Measurements from ENCODE around the gene RBMS1. TPM values are rescaled to one million over a fixed set of nuclear protein-coding genes. Genes with fewer than 3 reads are reported as not detected.
"Not testable (repeated sequence)": the region's sequence is repeated elsewhere in the genome, so short reads cannot be mapped to it uniquely, and the experiment has no call there.

Gene RBMS1
- polyA plus RNA-seq, 1 donor (not counting 4 experiments of a cell fraction or from before 2014, with no cell fraction given), result 89.1 TPM

DNA sequence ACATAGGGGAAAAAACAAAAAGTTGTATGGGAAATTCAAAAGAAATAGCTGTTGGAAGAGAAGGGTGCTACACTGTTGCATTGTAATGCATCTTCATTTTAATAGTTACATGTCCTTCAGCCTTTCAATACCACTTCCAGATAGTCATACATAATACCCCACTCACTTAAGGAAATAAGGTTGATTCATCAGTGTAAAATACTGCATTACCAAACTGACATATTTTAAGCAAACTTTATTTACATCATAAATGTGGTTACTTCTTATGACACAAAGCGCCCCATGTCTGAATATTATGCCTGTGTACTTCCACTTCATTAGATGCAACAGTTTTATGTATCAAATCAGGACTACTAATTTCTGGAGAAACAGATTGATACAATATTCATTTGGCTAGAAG is 4.5 kb downstream of the RBMS1 start:
- DNase-seq (ENCODE audit: low read depth, low spot score), result no peak
- H2AFZ ChIP-seq (ENCODE audit: control insufficient read depth, low read length), result no peak overlapping the region
- H3K79me2 ChIP-seq (ENCODE audit: control insufficient read depth, insufficient read depth, low read length), result peaks cover 80% of the 10 kb centered on the region
- TF ChIP-seq EZH2 (IDR thresholded peaks at IDR 0.05; ENCODE audit: low read length), result no peak
- TF ChIP-seq, protein P1, sequence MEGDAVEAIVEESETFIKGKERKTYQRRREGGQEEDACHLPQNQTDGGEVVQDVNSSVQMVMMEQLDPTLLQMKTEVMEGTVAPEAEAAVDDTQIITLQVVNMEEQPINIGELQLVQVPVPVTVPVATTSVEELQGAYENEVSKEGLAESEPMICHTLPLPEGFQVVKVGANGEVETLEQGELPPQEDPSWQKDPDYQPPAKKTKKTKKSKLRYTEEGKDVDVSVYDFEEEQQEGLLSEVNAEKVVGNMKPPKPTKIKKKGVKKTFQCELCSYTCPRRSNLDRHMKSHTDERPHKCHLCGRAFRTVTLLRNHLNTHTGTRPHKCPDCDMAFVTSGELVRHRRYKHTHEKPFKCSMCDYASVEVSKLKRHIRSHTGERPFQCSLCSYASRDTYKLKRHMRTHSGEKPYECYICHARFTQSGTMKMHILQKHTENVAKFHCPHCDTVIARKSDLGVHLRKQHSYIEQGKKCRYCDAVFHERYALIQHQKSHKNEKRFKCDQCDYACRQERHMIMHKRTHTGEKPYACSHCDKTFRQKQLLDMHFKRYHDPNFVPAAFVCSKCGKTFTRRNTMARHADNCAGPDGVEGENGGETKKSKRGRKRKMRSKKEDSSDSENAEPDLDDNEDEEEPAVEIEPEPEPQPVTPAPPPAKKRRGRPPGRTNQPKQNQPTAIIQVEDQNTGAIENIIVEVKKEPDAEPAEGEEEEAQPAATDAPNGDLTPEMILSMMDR (optimal IDR thresholded peaks at IDR 0.05 in 1 of 3, IDR thresholded peaks at IDR 0.05 in 1 of 3, conservative IDR thresholded peaks at IDR 0.05 in 1 of 3; ENCODE audit: extremely low read depth in 1 of 3, insufficient read depth in 2 of 3, low read length in 3 of 3), result no peak
- H3K4me2 ChIP-seq (ENCODE audit: control insufficient read depth, extremely low read depth, insufficient read depth, low read depth, low read length), result no peak overlapping the region
- dilution Hi-C loops (cut with MboI; ENCODE audit: extremely low pct_ligation_motif_present, low sequenced_read_pairs), result no loop called here
- no peak overlapping the region for H3K4me3 ChIP-seq (ENCODE audit: control insufficient read depth in 2 of 3, extremely low read depth in 1 of 3, insufficient read depth in 2 of 3, low read depth in 1 of 3, low read length in 3 of 3)
- H3K4me1 ChIP-seq (ENCODE audit: control insufficient read depth, extremely low read depth, insufficient read depth, low read length), result peaks cover 20% of the 10 kb centered on the region
- peaks cover 2% of the 10 kb centered on the region for H3K9me1 ChIP-seq (ENCODE audit: control insufficient read depth, extremely low read depth, insufficient read depth, low read length)
- H3K27me3 ChIP-seq (ENCODE audit: control insufficient read depth, extremely low read depth, insufficient read depth, low read length), result no peaks in the 10 kb centered on the region
- H3K27ac ChIP-seq (ENCODE audit: control insufficient read depth, insufficient read depth, low read length), result no peak overlapping the region
- H3K9me3 ChIP-seq (ENCODE audit: control insufficient read depth, low read depth, low read length), result no peaks in the 10 kb centered on the region
- H3K9ac ChIP-seq (ENCODE audit: control insufficient read depth, extremely low read depth, insufficient read depth, low read length), result no peak overlapping the region
- FAIRE-seq, result peak; percentile 23
- no peaks in the 10 kb centered on the region for H3K36me3 ChIP-seq (ENCODE audit: control insufficient read depth in 2 of 2, extremely low read depth in 1 of 2, insufficient read depth in 2 of 2, low read length in 2 of 2)
- H4K20me1 ChIP-seq (ENCODE audit: control insufficient read depth, extremely low read depth, insufficient read depth, low read length), result no peaks in the 10 kb centered on the region

DNA sequence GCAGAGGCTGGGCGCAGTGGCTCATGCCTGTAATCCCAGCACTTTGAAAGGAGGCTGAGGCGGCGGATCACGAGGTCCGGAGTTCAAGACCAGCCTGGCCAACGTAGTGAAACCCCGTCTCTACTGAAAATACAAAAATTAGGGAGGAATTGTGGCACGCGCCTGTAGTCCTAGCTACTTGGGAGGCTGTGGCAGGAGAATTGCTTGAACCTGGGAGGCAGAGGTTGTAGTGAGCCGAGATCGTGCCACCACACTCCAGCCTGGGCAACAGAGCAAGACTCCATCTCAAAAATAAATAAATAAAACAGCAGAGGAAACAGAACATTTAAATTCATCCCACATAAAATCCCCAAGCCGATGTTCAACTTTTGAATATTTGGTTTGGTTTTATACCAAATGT is 5.3 kb downstream of the RBMS1 start:
- dilution Hi-C loops (cut with MboI; ENCODE audit: extremely low pct_ligation_motif_present, low sequenced_read_pairs); H3K9ac ChIP-seq (ENCODE audit: control insufficient read depth, extremely low read depth, insufficient read depth, low read length); H3K4me3 ChIP-seq (ENCODE audit: control insufficient read depth in 2 of 3, extremely low read depth in 1 of 3, insufficient read depth in 2 of 3, low read depth in 1 of 3, low read length in 3 of 3); H4K20me1 ChIP-seq (ENCODE audit: control insufficient read depth, extremely low read depth, insufficient read depth, low read length); H3K4me2 ChIP-seq (ENCODE audit: control insufficient read depth, extremely low read depth, insufficient read depth, low read depth, low read length); DNase-seq (ENCODE audit: low read depth, low spot score); H3K27ac ChIP-seq (ENCODE audit: control insufficient read depth, insufficient read depth, low read length); H3K27me3 ChIP-seq (ENCODE audit: control insufficient read depth, extremely low read depth, insufficient read depth, low read length); FAIRE-seq; H2AFZ ChIP-seq (ENCODE audit: control insufficient read depth, low read length); H3K9me1 ChIP-seq (ENCODE audit: control insufficient read depth, extremely low read depth, insufficient read depth, low read length); H3K9me3 ChIP-seq (ENCODE audit: control insufficient read depth, low read depth, low read length); H3K36me3 ChIP-seq (ENCODE audit: control insufficient read depth in 2 of 2, extremely low read depth in 1 of 2, insufficient read depth in 2 of 2, low read length in 2 of 2): not testable (repeated sequence)
- Histone ChIP-seq H3K4me1 (ENCODE audit: control insufficient read depth, extremely low read depth, insufficient read depth, low read length) (peaks cover 18% of the 10 kb centered on the region), H3K79me2 (ENCODE audit: control insufficient read depth, insufficient read depth, low read length) (peaks cover 88% of the 10 kb centered on the region)

- TF ChIP-seq, protein P1 (optimal IDR thresholded peaks at IDR 0.05 in 1 of 3, IDR thresholded peaks at IDR 0.05 in 1 of 3, conservative IDR thresholded peaks at IDR 0.05 in 1 of 3; ENCODE audit: extremely low read depth in 1 of 3, insufficient read depth in 2 of 3, low read length in 3 of 3), result no peak
- no peak for TF ChIP-seq EZH2 (IDR thresholded peaks at IDR 0.05; ENCODE audit: low read length)
- Histone ChIP-seq H3K9me3 (ENCODE audit: control insufficient read depth, low read depth, low read length) (no peaks in the 10 kb centered on the region), H3K27me3 (ENCODE audit: control insufficient read depth, extremely low read depth, insufficient read depth, low read length) (no peaks in the 10 kb centered on the region), H3K36me3 (ENCODE audit: control insufficient read depth in 2 of 2, extremely low read depth in 1 of 2, insufficient read depth in 2 of 2, low read length in 2 of 2) (no peaks in the 10 kb centered on the region), H2AFZ (ENCODE audit: control insufficient read depth, low read length) (no peak overlapping the region), H3K79me2 (ENCODE audit: control insufficient read depth, insufficient read depth, low read length) (peaks cover 85% of the 10 kb centered on the region), H3K4me2 (ENCODE audit: control insufficient read depth, extremely low read depth, insufficient read depth, low read depth, low read length) (no peak overlapping the region), H3K4me3 (ENCODE audit: control insufficient read depth in 2 of 3, extremely low read depth in 1 of 3, insufficient read depth in 2 of 3, low read depth in 1 of 3, low read length in 3 of 3) (no peak overlapping the region), H3K4me1 (ENCODE audit: control insufficient read depth, extremely low read depth, insufficient read depth, low read length) (peaks cover 14% of the 10 kb centered on the region), H4K20me1 (ENCODE audit: control insufficient read depth, extremely low read depth, insufficient read depth, low read length) (no peaks in the 10 kb centered on the region), H3K9ac (ENCODE audit: control insufficient read depth, extremely low read depth, insufficient read depth, low read length) (no peak overlapping the region), H3K27ac (ENCODE audit: control insufficient read depth, insufficient read depth, low read length) (no peak overlapping the region), H3K9me1 (ENCODE audit: control insufficient read depth, extremely low read depth, insufficient read depth, low read length) (peaks cover 4% of the 10 kb centered on the region)
- dilution Hi-C loops (cut with MboI; ENCODE audit: extremely low pct_ligation_motif_present, low sequenced_read_pairs), result no loop called here
- DNase-seq (ENCODE audit: low read depth, low spot score) (no peak), FAIRE-seq (no peak)
Measured at GRCh38 chr2:160486341-160486740, 7.3 kb downstream of the RBMS1 start.

Data from keratinocyte (primary cell).